ENCODE results near the gene RNF44. TPM values are rescaled to one million over a fixed set of nuclear protein-coding genes. Genes with fewer than 3 reads are reported as not detected.

The RNF44 gene
- total RNA-seq, result 2.1 and 2.5 TPM in 2 replicates

GRCh38 chr5:176536902-176537553 is at the start of gene RNF44:
RNF44 (minus strand) TSS chr5:176537402; CDS start chr5:176532472, 4,930 bp downstream.

GRCh38 chr5:176548967-176549444 is 11.8 kb upstream of the RNF44 start, which contains the start of gene CDHR2:
CDHR2 (plus strand) TSS chr5:176549342; CDS start chr5:176565353, 16,011 bp downstream.

Other genes starting within 250 kb of the RNF44 start
- gene KIAA1191, start 175.6 kb downstream of the RNF44 start, total RNA-seq, result 29.5 and 41.8 TPM in 2 replicates
- gene ARL10, start 171.9 kb downstream of the RNF44 start, total RNA-seq, result 7.6 and 11.3 TPM in 2 replicates
- 7.3 and 7.7 TPM in 2 replicates for gene NOP16, start 148.8 kb downstream of the RNF44 start, total RNA-seq
- 23.8 and 29.9 TPM in 2 replicates for gene HIGD2A, start 148.7 kb downstream of the RNF44 start, total RNA-seq
- 65.6 and 103 TPM in 2 replicates for gene CLTB, start 120.9 kb downstream of the RNF44 start, total RNA-seq
- 33.7 and 34.3 TPM in 2 replicates for gene FAF2, start 89.0 kb downstream of the RNF44 start, total RNA-seq
- 0.09 and 0.32 TPM in 2 replicates for gene CDHR2, start 11.9 kb upstream of the RNF44 start, total RNA-seq
- gene GPRIN1, start 72.8 kb upstream of the RNF44 start, total RNA-seq, result 1.8 and 3.2 TPM in 2 replicates
- gene SNCB, start 93.1 kb upstream of the RNF44 start, total RNA-seq, result 0.09 and 0.32 TPM in 2 replicates
- gene EIF4E1B, start 93.3 kb upstream of the RNF44 start, total RNA-seq, result 0.26 TPM in 1 of 2 replicates, not detected in the other
- gene TSPAN17, start 110.1 kb upstream of the RNF44 start, total RNA-seq, result 21.6 and 29.5 TPM in 2 replicates

All from bronchial smooth muscle cell (primary cell).